WTC11 (cell line): ENCODE measurements around the gene TECR. TPM values are rescaled to one million over a fixed set of nuclear protein-coding genes. Genes with fewer than 3 reads are reported as not detected.
"Not testable (repeated sequence)": the region's sequence is repeated elsewhere in the genome, so short reads cannot be mapped to it uniquely, and the experiment has no call there.

Experiments
- ATAC-seq: fragments of 200-7000 bp; cut with Tn5 transposase; 2 replicates; pipeline ENCODE4 v1.10.0; 2021; ENCODE audit warnings: mild to moderate bottlenecking, moderate library complexity
- CTCF ChIA-PET: fragments of 300-600 bp; sonication (Branson Sonifier 250); formaldehyde crosslinking; loops from one replicate; lab custom pipeline; 2021; ENCODE audit warnings: antibody characterized with exemption; lab: Charles Lee
- POLR2A ChIA-PET: fragments of 350-600 bp; sonication (Branson Sonifier 250); formaldehyde crosslinking; loops from one replicate; lab custom pipeline; 2021; ENCODE audit warnings: antibody characterized with exemption; lab: Charles Lee
- DNase-seq: peaks from one replicate; pipeline ENCODE4 v3.0.0; 2021; ENCODE audit warnings: low spot score
- H3K27ac Mint-ChIP-seq: 2 replicates; pipeline ENCODE4 v1.8.0; 2021; ENCODE audit warnings: mixed read lengths
- H3K27me3 Mint-ChIP-seq: 2 replicates; pipeline ENCODE4 v1.8.0; 2021; ENCODE audit warnings: low read depth, mild to moderate bottlenecking, moderate library complexity, mixed read lengths
- H3K36me3 Mint-ChIP-seq: 2 replicates; pipeline ENCODE4 v1.8.0; 2021; ENCODE audit warnings: mixed read lengths
- H3K4me1 Mint-ChIP-seq: 2 replicates; pipeline ENCODE4 v1.8.0; 2022; ENCODE audit warnings: mixed read lengths
- H3K4me3 Mint-ChIP-seq: 2 replicates; pipeline ENCODE4 v1.8.0; 2021; ENCODE audit warnings: mild to moderate bottlenecking, moderate library complexity, mixed read lengths
- H3K9me3 Mint-ChIP-seq: 2 replicates; pipeline ENCODE4 v1.8.0; 2021; ENCODE audit warnings: mixed read lengths
- ARID4B ChIP-seq: sonication (generic); formaldehyde crosslinking; IDR thresholded peaks from 2 replicates; pipeline ENCODE4 v1.8.0; 2023; ENCODE audit warnings: missing genetic modification reagents, mild to moderate bottlenecking, borderline replicate concordance
- ATF6 ChIP-seq: sonication (generic); formaldehyde crosslinking; IDR thresholded peaks from 2 replicates; pipeline ENCODE4 v1.8.1; 2023; ENCODE audit warnings: mild to moderate bottlenecking, missing genetic modification reagents
- ETV6 ChIP-seq: sonication (generic); formaldehyde crosslinking; IDR thresholded peaks from 2 replicates; pipeline ENCODE4 v1.8.1; 2022; ENCODE audit warnings: mild to moderate bottlenecking, missing genetic modification reagents
- IRF1 ChIP-seq: sonication (generic); formaldehyde crosslinking; IDR thresholded peaks from 2 replicates; pipeline ENCODE4 v1.8.0; 2023; ENCODE audit warnings: missing genetic modification reagents
- RORB ChIP-seq: fragments of 250-450 bp; sonication (Bioruptor Pico); IDR thresholded peaks from 2 replicates; pipeline ENCODE4 v1.9.0; 2021; ENCODE audit warnings: mild to moderate bottlenecking
- SMAD4 ChIP-seq: sonication (generic); formaldehyde crosslinking; IDR thresholded peaks from 2 replicates; pipeline ENCODE4 v1.8.0; 2022; ENCODE audit warnings: mild to moderate bottlenecking, missing genetic modification reagents
- SOX15 ChIP-seq: fragments of 250-450 bp; sonication (Bioruptor Pico); IDR thresholded peaks from 2 replicates; pipeline ENCODE4 v1.9.0; 2021; ENCODE audit warnings: mild to moderate bottlenecking
- SP1 ChIP-seq: sonication (generic); formaldehyde crosslinking; conservative IDR thresholded peaks from 2 replicates; pipeline ENCODE4 v1.8.1; 2022; ENCODE audit warnings: missing genetic modification reagents
- USF1 ChIP-seq: sonication (generic); formaldehyde crosslinking; IDR thresholded peaks from 2 replicates; pipeline ENCODE4 v1.8.0; 2022; ENCODE audit warnings: mild to moderate bottlenecking, missing genetic modification reagents
- ZNF138 ChIP-seq: sonication (generic); formaldehyde crosslinking; conservative IDR thresholded peaks from 2 replicates; pipeline ENCODE4 v1.8.1; 2022; ENCODE audit warnings: mild to moderate bottlenecking, moderate library complexity, missing genetic modification reagents
- total RNA-seq: library from RNA; stranded (reverse); gene quantifications from 3 replicates; pipeline ENCODE4 v1.2.3, GENCODE V29; 2021

The TECR gene
- total RNA-seq, 1 experiment from 2014 or later: 161 TPM

GRCh38 chr19:14603990-14604387, 74.6 kb downstream of the TECR start:
- POLR2A ChIA-PET: no interaction called here

GRCh38 chr19:14606627-14607026, 77.2 kb downstream of the TECR start:
- Mint-ChIP-seq H3K4me3 (no peak overlapping the region), H3K27me3 (no peaks in the 10 kb centered on the region; the same call in 1 of the 2 replicates), H3K36me3 (no peaks in the 10 kb centered on the region), H3K4me1 (no peaks in the 10 kb centered on the region), H3K27ac (no peak overlapping the region), H3K9me3 (peaks cover 18% of the 10 kb centered on the region)
- ATAC-seq (no peak), DNase-seq (no peak)
- ChIA-PET CTCF (interaction anchor here (1.1 kb wide), 1 partner anchor 33 kb away, joined by 4 read pairs; no protein-coding TSS in a partner anchor), POLR2A (no interaction called here)
- TF ChIP-seq USF1 (CRISPR knock-in tag) (no peak), SP1 (CRISPR knock-in tag) (no peak), IRF1 (CRISPR knock-in tag) (no peak), ZNF138 (no peak), ATF6 (CRISPR knock-in tag) (no peak), ARID4B (CRISPR knock-in tag) (no peak), RORB (CRISPR knock-in tag) (no peak), ETV6 (CRISPR knock-in tag) (no peak)

More at GRCh38 chr19:14603990-14604387, 74.6 kb downstream of the TECR start:
- H3K9me3 Mint-ChIP-seq: peaks cover 25% of the 10 kb centered on the region
- no peak for TF ChIP-seq SMAD4
- TF ChIP-seq, all 79 proteins: peak for 0
- H3K27ac Mint-ChIP-seq: no peak overlapping the region
- H3K27me3 Mint-ChIP-seq: peaks cover 7% of the 10 kb centered on the region
- H3K4me1 Mint-ChIP-seq: no peaks in the 10 kb centered on the region
- ATAC-seq (no peak), DNase-seq (no peak)
- H3K36me3 Mint-ChIP-seq: 0 out of 2 replicates have a peak, but pooled peaks cover 2% of the 10 kb centered on the region
- CTCF ChIA-PET: no interaction called here
- H3K4me3 Mint-ChIP-seq: no peak overlapping the region

GRCh38 chr19:14611051-14611450, 81.7 kb downstream of the TECR start:
- no peak for DNase-seq
- H3K9me3 Mint-ChIP-seq: peaks cover 14% of the 10 kb centered on the region
- CTCF ChIA-PET: interaction anchor here (0.6 to 1.1 kb wide), 3 partner anchors 37 to 78 kb away, joined by 3 to 7 read pairs (median 5); no protein-coding TSS in a partner anchor

GRCh38 chr19:14612242-14612641, 82.8 kb downstream of the TECR start:
- ATAC-seq, H3K27me3 Mint-ChIP-seq, H3K4me3 Mint-ChIP-seq, H3K27ac Mint-ChIP-seq, H3K36me3 Mint-ChIP-seq, H3K4me1 Mint-ChIP-seq, DNase-seq, POLR2A ChIA-PET: not testable (repeated sequence)
- CTCF ChIA-PET: interaction anchor here (1.1 kb wide), 1 partner anchor 74 kb away, joined by 5 read pairs; no protein-coding TSS in a partner anchor
- H3K9me3 Mint-ChIP-seq: peaks cover 20% of the 10 kb centered on the region

More at GRCh38 chr19:14611051-14611450, 81.7 kb downstream of the TECR start:
- Mint-ChIP-seq H3K4me3 (no peak overlapping the region), H3K27me3 (peaks cover 4% of the 10 kb centered on the region; the same call in 1 of the 2 replicates), H3K27ac (no peak overlapping the region), H3K36me3 (peaks cover under 1% of the 10 kb centered on the region), H3K4me1 (no peaks in the 10 kb centered on the region)
- POLR2A ChIA-PET: no interaction called here
- no peak for ATAC-seq
- TF ChIP-seq SOX15 (CRISPR knock-in tag): no peak
